Vagina (tissue), 2 donors: ENCODE measurements around the gene WDHD1. TPM values are rescaled to one million over a fixed set of nuclear protein-coding genes. Genes with fewer than 3 reads are reported as not detected.
"Not testable (repeated sequence)": the region's sequence is repeated elsewhere in the genome, so short reads cannot be mapped to it uniquely, and the experiment has no call there.

Source experiments
- DNase-seq, 2 donors: peaks; one replicate each; pipeline ENCODE4 v3.0.0-alpha.2; 2017; ENCODE audit errors: extremely low spot score in 2 of 2
- H3K27ac ChIP-seq: fragments of 200-600 bp; sonication (generic); one replicate; pipeline ENCODE4 v1.5.1; 2019
- H3K27me3 ChIP-seq: fragments of 200-600 bp; sonication (generic); one replicate; pipeline ENCODE4 v1.5.1; 2019
- H3K36me3 ChIP-seq, 2 donors: fragments of 200-600 bp; sonication (generic); one replicate each; pipeline ENCODE4 v1.5.1; 2017 to 2019
- H3K4me1 ChIP-seq: fragments of 200-600 bp; sonication (generic); one replicate; pipeline ENCODE4 v1.5.1; 2019
- H3K4me3 ChIP-seq, 2 donors: fragments of 200-600 bp; sonication (generic); 1 replicate in 1 of 2; 2 replicates in 1 of 2; pipeline ENCODE4 v1.5.1; 2016 to 2019
- H3K9me3 ChIP-seq: fragments of 200-600 bp; sonication (generic); one replicate; pipeline ENCODE4 v1.5.1; 2019
- CTCF ChIP-seq, 3 experiments: fragments of 450-650 bp in 2 of 3; fragments of 200-600 bp in 1 of 3; sonication (generic) in 1 of 3; IDR thresholded peaks; one replicate each; pipeline ENCODE4 v1.5.1; 2017 to 2019; ENCODE audit warnings: antibody characterized with exemption in 3 of 3, mild to moderate bottlenecking in 2 of 3, moderate library complexity in 2 of 3
- POLR2A ChIP-seq, 2 donors: fragments of 450-650 bp; IDR thresholded peaks; one replicate each; pipeline ENCODE4 v1.6.1; 2017; ENCODE audit warnings: antibody characterized with exemption in 2 of 2, mild to moderate bottlenecking in 2 of 2, moderate library complexity in 2 of 2
- POLR2AphosphoS5 ChIP-seq, 2 donors: sonication (generic); formaldehyde crosslinking; IDR thresholded peaks; one replicate each; pipeline ENCODE4 v1.9.0; 2017; ENCODE audit warnings: antibody characterized with exemption in 2 of 2, mild to moderate bottlenecking in 2 of 2, low read depth in 1 of 2; ENCODE audit not compliant: insufficient read depth in 1 of 2
- intact Hi-C: fragments of 100-400 bp; cut with DNase I; formaldehyde crosslinking; loops from one replicate; pipeline ENCODE4 v1.15.1; 2023
- total RNA-seq: library from RNA; depleted of rRNA; stranded (reverse); fragments of >200 nt; gene quantifications from one replicate; pipeline ENCODE4 v1.2.3, GENCODE V29; 2016

WDHD1 gene
- total RNA-seq, 1 donor from 2014 or later, result 3.2 TPM

- DNase-seq, result no peak
- Histone ChIP-seq H3K9me3 (no peaks in the 10 kb centered on the region), H3K4me3 (no peak overlapping the region), H3K27ac (no peak overlapping the region), H3K27me3 (no peaks in the 10 kb centered on the region), H3K4me1 (no peaks in the 10 kb centered on the region), H3K36me3 (no peaks in the 10 kb centered on the region)
- TF ChIP-seq CTCF (IDR thresholded peaks at IDR 0.05) (no peak), POLR2A (IDR thresholded peaks at IDR 0.05) (no peak), POLR2AphosphoS5 (IDR thresholded peaks at IDR 0.05; ENCODE audit: insufficient read depth in 1 of 2, low read depth in 1 of 2) (no peak)
- intact Hi-C loops, result no loop called here
These were observed 99.3 kb downstream of the WDHD1 start for GRCh38 chr14:54927551-54927950.

DNA sequence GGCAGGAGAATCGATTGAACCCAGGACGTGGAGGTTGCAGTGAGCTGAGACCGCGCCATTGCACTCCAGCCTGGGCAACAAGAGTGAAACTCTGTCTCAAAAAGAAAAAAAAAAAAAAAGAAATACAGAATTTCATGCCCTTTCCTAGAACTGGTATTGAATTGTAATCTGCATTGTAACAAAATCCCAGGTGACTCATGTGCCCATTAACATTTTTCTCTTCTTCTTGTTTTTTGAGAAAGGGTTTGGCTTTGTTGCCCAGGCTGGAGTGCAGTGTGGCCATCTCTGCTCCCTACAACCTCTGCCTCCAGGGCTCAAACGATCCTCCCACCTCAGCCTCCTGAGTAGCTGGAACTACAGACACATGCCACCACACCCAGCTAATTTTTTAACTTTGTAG, 100.3 kb downstream of the WDHD1 start:
- intact Hi-C loops, H3K27me3 ChIP-seq, H3K4me1 ChIP-seq, DNase-seq, H3K36me3 ChIP-seq, H3K27ac ChIP-seq, H3K4me3 ChIP-seq, H3K9me3 ChIP-seq: not testable (repeated sequence)

- H3K27me3 ChIP-seq, result no peaks in the 10 kb centered on the region
- no peak overlapping the region for H3K27ac ChIP-seq
- no peak for DNase-seq
- H3K9me3 ChIP-seq, result no peaks in the 10 kb centered on the region
- TF ChIP-seq POLR2AphosphoS5 (IDR thresholded peaks at IDR 0.05; ENCODE audit: insufficient read depth in 1 of 2, low read depth in 1 of 2) (no peak), CTCF (IDR thresholded peaks at IDR 0.05) (no peak), POLR2A (IDR thresholded peaks at IDR 0.05) (no peak)
- intact Hi-C loops, result no loop called here
- H3K4me3 ChIP-seq, result no peak overlapping the region
- no peaks in the 10 kb centered on the region for H3K36me3 ChIP-seq
- no peaks in the 10 kb centered on the region for H3K4me1 ChIP-seq
These were observed 104.3 kb downstream of the WDHD1 start for GRCh38 chr14:54922598-54922997.

DNA sequence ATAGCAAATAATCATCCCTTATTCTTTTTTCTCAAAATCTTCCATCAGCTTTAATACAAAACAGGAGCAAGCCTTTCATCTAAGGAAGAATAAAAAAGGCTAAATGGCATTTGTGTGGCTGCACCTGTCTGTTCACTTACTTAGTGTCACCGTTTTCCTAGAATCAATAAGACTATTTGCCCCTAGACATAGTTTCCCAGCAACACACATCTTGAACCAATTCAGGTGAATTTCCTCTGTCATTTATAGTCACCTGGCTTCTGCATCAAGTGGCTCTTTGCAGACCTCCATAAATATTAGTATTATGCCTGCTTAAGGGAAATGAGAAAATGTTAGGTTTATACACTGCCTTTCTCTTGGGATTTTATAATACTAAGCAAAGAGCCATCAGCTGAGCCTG, 106.8 kb downstream of the WDHD1 start:
- H3K27me3 ChIP-seq, result no peaks in the 10 kb centered on the region
- H3K4me3 ChIP-seq, result no peak overlapping the region
- H3K4me1 ChIP-seq, result no peaks in the 10 kb centered on the region
- intact Hi-C loops, result no loop called here
- no peak for DNase-seq
- TF ChIP-seq CTCF (IDR thresholded peaks at IDR 0.05), result no peak
- TF ChIP-seq POLR2AphosphoS5 (IDR thresholded peaks at IDR 0.05; ENCODE audit: insufficient read depth in 1 of 2, low read depth in 1 of 2), result no peak
- TF ChIP-seq POLR2A (IDR thresholded peaks at IDR 0.05), result no peak
- no peaks in the 10 kb centered on the region for H3K9me3 ChIP-seq
- H3K27ac ChIP-seq, result no peak overlapping the region
- no peaks in the 10 kb centered on the region for H3K36me3 ChIP-seq

DNA sequence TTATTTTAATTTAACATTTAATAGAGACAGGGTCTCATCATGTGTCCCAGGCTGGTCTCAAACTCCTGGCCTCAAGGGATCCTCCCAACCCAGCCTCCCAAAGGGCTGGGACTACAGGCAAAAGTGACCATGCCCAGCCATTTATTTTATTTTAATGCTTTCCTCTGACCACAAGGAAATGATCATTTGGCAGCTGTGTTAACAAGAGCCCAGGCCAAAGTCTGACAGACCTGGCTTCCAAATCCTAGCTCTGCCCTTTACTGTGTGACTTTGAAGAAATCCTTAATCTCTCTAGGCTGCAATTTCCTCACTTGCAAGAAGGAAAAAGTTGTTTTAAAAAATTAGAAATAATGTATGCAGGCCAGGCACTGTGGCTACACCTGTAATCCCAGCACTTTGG, 107.6 kb downstream of the WDHD1 start:
- no peak for TF ChIP-seq CTCF (IDR thresholded peaks at IDR 0.05)
- no peak for TF ChIP-seq POLR2A (IDR thresholded peaks at IDR 0.05)
- TF ChIP-seq POLR2AphosphoS5 (IDR thresholded peaks at IDR 0.05; ENCODE audit: insufficient read depth in 1 of 2, low read depth in 1 of 2), result no peak
- DNase-seq, result no peak
- Histone ChIP-seq H3K4me3 (no peak overlapping the region), H3K27me3 (no peaks in the 10 kb centered on the region), H3K36me3 (no peaks in the 10 kb centered on the region), H3K4me1 (no peaks in the 10 kb centered on the region), H3K9me3 (no peaks in the 10 kb centered on the region), H3K27ac (no peak overlapping the region)
- intact Hi-C loops, result no loop called here

- DNase-seq, result no peak
- Histone ChIP-seq H3K4me1 (no peaks in the 10 kb centered on the region), H3K27me3 (no peaks in the 10 kb centered on the region), H3K27ac (no peak overlapping the region), H3K9me3 (no peaks in the 10 kb centered on the region), H3K36me3 (no peaks in the 10 kb centered on the region), H3K4me3 (no peak overlapping the region)
- intact Hi-C loops, result no loop called here
- no peak for TF ChIP-seq POLR2AphosphoS5 (IDR thresholded peaks at IDR 0.05; ENCODE audit: insufficient read depth in 1 of 2, low read depth in 1 of 2)
- TF ChIP-seq POLR2A (IDR thresholded peaks at IDR 0.05), result no peak
- no peak for TF ChIP-seq CTCF (IDR thresholded peaks at IDR 0.05)
These were observed 108.5 kb downstream of the WDHD1 start for GRCh38 chr14:54918427-54918826.
